Fibroblast of the aortic adventitia (primary cell): Measurements from ENCODE around the gene ARPC2. TPM values are rescaled to one million over a fixed set of nuclear protein-coding genes. Genes with fewer than 3 reads are reported as not detected.

Source experiments
- DNase-seq: peaks from one replicate; pipeline ENCODE4 v3.0.0-alpha.2; 2010; ENCODE audit warnings: low read depth
- H3K4me3 ChIP-seq: 2 replicates; pipeline ENCODE4 v1.5.1; 2011; ENCODE audit warnings: low read depth, mild to moderate bottlenecking, control low read depth, low read length, moderate library complexity
- CTCF ChIP-seq: IDR thresholded peaks from 2 replicates; pipeline ENCODE4 v1.5.1; 2011; ENCODE audit warnings: mild to moderate bottlenecking, low read length, control low read depth, inconsistent platforms; ENCODE audit not compliant: insufficient read depth
- total RNA-seq: library from RNA; depleted of rRNA; stranded (reverse); fragments of >200 nt; gene quantifications from 2 replicates; pipeline ENCODE4 v1.2.3, GENCODE V29; 2012; ENCODE audit warnings: low replicate concordance

ARPC2 gene
- total RNA-seq, 1 donor: 368 TPM

GRCh38 chr2:218257390-218257981 lies 40.5 kb downstream of the ARPC2 start:
- TF ChIP-seq CTCF: peak; percentile 57
- no peak for DNase-seq
- no peak overlapping the region for H3K4me3 ChIP-seq

DNA sequence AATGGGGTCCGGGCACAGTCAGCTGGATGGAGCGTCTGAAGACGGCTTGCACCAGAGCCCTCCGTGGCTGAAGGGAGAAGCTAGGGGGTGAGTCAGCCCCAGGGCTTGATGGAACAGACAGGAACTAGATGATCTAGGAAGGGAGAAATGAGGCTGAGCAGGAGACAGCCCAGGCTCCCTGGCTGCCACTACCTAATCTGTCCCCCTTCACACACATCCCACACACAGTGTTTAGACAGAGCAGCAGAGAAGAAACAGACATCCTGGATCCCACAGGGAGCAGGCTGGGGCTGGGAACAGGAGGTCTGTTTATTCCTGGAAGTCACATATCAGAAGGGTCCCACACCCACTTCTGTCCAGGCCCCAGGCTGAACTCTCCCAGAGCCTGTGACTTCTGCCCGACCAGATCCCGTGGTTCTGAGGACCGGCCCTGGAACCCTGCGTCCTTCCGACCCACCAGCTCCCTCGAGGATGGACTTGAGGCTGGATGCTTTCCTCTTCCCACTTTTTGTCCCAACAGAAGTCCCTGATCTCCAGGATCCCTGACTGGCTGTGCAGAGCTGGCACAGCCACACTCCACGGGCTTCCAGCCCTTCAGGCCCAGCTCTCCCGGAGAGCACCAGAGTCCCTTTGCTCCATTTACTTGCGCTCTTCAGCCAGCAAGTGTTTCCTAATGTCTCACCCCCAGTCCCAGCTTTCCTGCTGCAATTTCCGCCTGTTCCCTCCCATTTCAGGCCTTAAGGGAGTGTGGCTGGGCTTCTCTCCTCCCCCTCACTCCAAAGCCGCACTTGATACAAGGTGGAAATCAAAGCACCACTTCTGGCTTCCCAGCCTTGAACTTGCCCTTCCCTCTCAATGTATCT lies 42.3 kb downstream of the ARPC2 start:
- no peak overlapping the region for H3K4me3 ChIP-seq
- TF ChIP-seq CTCF: no peak
- DNase-seq: peak; percentile 85

DNA sequence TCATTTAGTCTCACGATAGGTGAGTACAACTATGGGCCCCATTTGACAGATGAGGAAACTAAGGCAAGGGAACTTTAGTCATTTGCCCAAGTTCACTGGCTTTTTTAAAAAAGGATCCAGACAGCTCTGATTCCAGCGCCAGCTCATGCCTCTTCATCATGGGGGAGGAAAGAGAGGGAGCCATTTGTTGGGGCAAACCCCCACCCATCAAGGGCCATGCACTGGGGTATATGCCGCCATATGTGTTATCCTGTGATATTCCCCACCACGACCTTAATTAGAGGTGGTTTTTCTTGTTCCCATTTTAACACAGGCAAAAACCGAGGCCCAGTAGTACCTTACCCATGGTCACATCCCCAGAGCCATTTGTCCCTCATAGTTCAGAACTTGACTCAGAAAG lies 43.2 kb downstream of the ARPC2 start:
- TF ChIP-seq CTCF: no peak
- no peak overlapping the region for H3K4me3 ChIP-seq
- no peak for DNase-seq

DNA sequence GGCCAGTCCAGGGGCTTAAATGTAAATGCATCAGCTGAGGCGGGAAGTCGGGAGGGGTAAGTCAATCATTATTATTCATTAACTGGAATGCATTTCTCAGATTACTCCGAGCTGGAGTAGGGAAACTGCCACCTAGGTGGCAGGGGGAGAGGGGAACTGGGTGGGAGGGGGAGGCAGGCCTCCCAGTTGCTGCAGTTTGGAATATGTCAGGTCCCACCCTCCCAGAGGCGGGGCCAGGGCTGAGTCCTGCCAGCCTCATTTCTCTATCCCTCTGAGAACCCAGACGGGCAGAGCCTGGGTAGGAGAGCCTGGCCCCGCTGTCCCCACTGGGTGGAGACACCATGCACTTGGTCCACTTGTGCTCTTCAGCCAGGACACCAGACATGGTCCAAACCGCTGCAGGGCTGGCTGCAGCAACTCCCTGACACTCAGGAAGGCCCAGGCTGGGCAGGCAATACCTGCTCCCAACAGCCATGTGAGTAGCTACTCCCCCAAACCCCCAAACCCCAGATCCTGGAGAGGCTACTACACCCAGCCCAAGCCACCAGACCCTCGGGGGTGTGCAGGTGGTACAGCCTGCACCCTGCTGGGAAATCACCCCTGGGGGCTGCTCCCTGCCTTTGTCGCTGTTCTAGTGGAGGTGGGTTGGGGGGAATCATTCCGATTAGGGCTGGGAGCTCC lies 43.9 kb downstream of the ARPC2 start, which contains the start of gene GPBAR1:
TSS of gene GPBAR1 (plus strand) at position 274 of the 681 bp plus-strand sequence. CDS start 1,710 bp downstream, outside the sequence.
- no peak for DNase-seq
- no peak for TF ChIP-seq CTCF
- H3K4me3 ChIP-seq: no peak within 1 kb of the TSS

GRCh38 chr2:218261423-218262236 lies 44.6 kb downstream of the ARPC2 start:
- no peak overlapping the region for H3K4me3 ChIP-seq
- DNase-seq: no peak
- no peak for TF ChIP-seq CTCF

GRCh38 chr2:218262237-218262600 lies 45.2 kb downstream of the ARPC2 start:
- no peak for TF ChIP-seq CTCF
- no peak for DNase-seq
- no peak overlapping the region for H3K4me3 ChIP-seq
